HFF-Myc (cell line): Measurements from ENCODE around the gene SOWAHC.

Source experiments
- DNase-seq: peaks from one replicate; pipeline ENCODE4 v3.0.0-alpha.2; 2011; ENCODE audit warnings: low read depth; ENCODE audit errors: extremely low read depth
- H3K4me3 ChIP-seq: replicated peaks from 2 replicates; pipeline ENCODE4 v1.5.1; 2011; ENCODE audit warnings: low read depth, mild to moderate bottlenecking, control low read depth, low read length
- TF ChIP-seq, protein P1 (sequence below): IDR thresholded peaks from 2 replicates; pipeline ENCODE4 v1.5.1; 2012; ENCODE audit warnings: mild to moderate bottlenecking, low read depth, low read length, control low read depth; ENCODE audit errors: missing control alignments

Gene SOWAHC

GRCh38 chr2:109648041-109648527 lies 33.9 kb downstream of the SOWAHC start:
- DNase-seq, result no peak
- TF ChIP-seq, protein P1, sequence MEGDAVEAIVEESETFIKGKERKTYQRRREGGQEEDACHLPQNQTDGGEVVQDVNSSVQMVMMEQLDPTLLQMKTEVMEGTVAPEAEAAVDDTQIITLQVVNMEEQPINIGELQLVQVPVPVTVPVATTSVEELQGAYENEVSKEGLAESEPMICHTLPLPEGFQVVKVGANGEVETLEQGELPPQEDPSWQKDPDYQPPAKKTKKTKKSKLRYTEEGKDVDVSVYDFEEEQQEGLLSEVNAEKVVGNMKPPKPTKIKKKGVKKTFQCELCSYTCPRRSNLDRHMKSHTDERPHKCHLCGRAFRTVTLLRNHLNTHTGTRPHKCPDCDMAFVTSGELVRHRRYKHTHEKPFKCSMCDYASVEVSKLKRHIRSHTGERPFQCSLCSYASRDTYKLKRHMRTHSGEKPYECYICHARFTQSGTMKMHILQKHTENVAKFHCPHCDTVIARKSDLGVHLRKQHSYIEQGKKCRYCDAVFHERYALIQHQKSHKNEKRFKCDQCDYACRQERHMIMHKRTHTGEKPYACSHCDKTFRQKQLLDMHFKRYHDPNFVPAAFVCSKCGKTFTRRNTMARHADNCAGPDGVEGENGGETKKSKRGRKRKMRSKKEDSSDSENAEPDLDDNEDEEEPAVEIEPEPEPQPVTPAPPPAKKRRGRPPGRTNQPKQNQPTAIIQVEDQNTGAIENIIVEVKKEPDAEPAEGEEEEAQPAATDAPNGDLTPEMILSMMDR, result no peak
- no peak overlapping the region for H3K4me3 ChIP-seq

- TF ChIP-seq, protein P1, result no peak
- H3K4me3 ChIP-seq, result no peak overlapping the region
- DNase-seq, result no peak
Measured at GRCh38 chr2:109649736-109650695, 35.9 kb downstream of the SOWAHC start.

GRCh38 chr2:109654326-109655050 lies 40.3 kb downstream of the SOWAHC start:
- DNase-seq, result no peak
- H3K4me3 ChIP-seq, result no peak overlapping the region
- TF ChIP-seq, protein P1, result no peak

GRCh38 chr2:109655287-109655686 lies 41.1 kb downstream of the SOWAHC start:
- no peak overlapping the region for H3K4me3 ChIP-seq
- DNase-seq, result no peak
- TF ChIP-seq, protein P1, result no peak

- TF ChIP-seq, protein P1, result no peak
- no peak overlapping the region for H3K4me3 ChIP-seq
Measured at GRCh38 chr2:109659396-109660045, 45.4 kb downstream of the SOWAHC start.

GRCh38 chr2:109660046-109660860 lies 46.1 kb downstream of the SOWAHC start:
- DNase-seq, result no peak
- TF ChIP-seq, protein P1, result no peak
- H3K4me3 ChIP-seq, result no peak overlapping the region

More at GRCh38 chr2:109659396-109660045, 45.4 kb downstream of the SOWAHC start:
- DNase-seq, result no peak
